ENCODE data around the gene EDA.

EDA gene

DNA sequence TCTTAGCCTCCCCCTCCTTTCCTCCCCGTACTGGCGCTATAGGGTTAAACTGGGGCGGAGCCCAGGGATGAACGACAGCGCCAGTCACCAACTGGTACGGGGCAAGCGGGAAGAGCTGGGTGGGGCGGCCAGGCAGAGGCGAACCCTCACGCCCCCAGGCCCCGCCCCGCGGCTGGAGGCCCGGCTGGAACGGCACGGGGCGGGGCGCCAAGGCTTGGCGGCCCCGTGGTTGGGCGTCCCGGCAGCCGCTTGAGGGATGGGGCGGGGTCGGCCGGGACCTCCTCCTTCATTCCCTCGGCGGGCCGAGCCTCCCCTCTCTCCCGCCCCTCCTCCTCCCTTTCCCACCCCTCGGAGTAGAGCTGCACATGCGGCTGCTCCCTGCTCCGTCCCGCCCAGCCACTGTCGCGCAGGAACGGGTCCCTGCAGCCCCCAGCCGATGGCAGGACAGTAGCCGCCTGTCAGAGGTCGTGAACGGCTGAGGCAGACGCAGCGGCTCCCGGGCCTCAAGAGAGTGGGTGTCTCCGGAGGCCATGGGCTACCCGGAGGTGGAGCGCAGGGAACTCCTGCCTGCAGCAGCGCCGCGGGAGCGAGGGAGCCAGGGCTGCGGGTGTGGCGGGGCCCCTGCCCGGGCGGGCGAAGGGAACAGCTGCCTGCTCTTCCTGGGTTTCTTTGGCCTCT, at the start of gene EDA:
EDA (plus strand) TSS at position 335 of the 678 bp plus-strand sequence.
- peak; percentile 89 for FAIRE-seq

DNA sequence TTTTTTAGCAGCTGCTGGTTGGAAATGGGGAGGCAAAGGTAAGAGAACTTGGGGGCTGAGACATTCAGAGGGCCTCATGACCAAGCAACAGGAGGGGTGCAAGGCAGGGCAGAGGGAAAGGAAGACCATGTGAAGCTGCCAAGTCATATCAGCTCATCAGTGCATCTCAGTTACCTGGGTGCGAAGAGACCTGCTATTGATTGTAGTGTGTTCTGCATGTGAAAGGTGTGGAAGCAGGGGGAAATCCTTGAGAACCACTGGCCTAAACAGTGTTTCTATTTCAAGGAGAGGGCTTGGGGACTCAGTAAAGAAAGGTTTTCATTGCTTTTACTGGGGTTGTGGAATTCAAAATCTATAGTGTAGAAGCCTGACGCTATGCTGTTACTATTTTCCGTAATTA, 47.1 kb upstream of the EDA start:
- DNase-seq (ENCODE audit: low spot score): no peak
- FAIRE-seq: no peak

More for the DNA sequence above, at the start of gene EDA:
- peak; percentile 91 for DNase-seq (ENCODE audit: low spot score)

DNA sequence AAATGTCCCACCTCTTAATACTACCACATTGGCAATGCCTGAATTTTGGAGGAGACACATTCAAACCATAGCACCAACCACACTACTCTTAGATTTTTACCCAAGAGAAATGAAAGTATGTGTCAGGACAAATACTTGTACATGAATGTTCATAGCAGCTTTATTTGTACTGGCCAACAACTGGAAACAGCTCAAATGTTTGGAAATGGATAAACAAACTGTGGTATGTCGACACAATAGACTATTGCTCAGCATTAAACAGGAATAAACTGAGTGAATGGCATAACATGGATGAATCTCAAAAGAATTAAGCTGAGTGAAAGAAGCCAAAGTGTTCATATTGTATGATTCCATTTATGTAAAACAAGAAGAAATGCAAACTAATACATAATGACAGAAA, 18.5 kb upstream of the EDA start:
- DNase-seq (ENCODE audit: low spot score) (no peak), FAIRE-seq (no peak)

GRCh38 chrX:69600182-69600581, 15.7 kb upstream of the EDA start:
- no peak for DNase-seq (ENCODE audit: low spot score)
- no peak for FAIRE-seq

- FAIRE-seq (no peak), DNase-seq (ENCODE audit: low spot score) (no peak)
Measured at GRCh38 chrX:69603566-69604194, 12.2 kb upstream of the EDA start.

- DNase-seq (ENCODE audit: low spot score) (no peak), FAIRE-seq (no peak)
Measured at GRCh38 chrX:69605521-69605920, 10.4 kb upstream of the EDA start.

GRCh38 chrX:69607616-69608015, 8.3 kb upstream of the EDA start:
- FAIRE-seq (no peak), DNase-seq (ENCODE audit: low spot score) (no peak)

DNA sequence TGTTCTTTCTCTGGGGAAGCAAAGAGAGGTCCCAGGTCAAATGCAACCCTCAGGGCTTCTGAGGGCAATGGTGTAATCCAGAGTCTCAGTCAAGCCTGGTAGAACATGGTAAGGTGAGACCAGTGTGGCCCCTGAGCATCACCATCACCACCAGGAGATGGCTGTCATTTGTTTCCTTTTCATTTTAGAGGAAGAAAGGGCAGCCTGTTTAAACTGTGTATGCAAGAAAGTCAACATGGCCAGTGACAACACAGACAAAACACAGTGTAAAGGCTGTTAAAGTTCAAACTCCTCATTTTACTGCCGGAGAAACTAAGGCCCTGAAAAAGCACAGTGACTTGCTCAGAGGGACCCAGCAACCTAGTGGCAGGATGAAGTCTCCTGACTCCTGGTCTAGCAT, 2.0 kb upstream of the EDA start:
- DNase-seq (ENCODE audit: low spot score) (no peak), FAIRE-seq (no peak)

DNA sequence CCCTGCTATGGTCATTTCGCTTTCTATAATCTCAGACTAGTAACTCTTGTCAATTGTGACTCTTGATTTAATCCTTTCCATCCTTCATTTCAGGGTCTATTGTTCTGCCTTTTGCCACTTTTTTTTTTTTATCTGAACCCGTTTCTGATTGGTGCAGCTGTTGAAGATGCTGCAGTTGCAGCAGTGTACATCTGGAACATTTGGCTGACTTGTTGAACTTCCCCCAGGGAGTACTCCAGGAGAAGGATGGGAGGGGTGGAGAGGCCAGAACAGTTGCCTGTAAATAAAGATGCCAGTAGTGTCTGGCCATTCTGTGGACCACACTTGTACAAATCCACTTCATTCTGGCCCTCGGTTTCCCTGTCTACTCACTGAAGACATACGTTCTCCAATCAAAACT, 1.0 kb upstream of the EDA start:
- FAIRE-seq (no peak), DNase-seq (ENCODE audit: low spot score) (no peak)

GRCh38 chrX:69615342-69615741, 571 bp upstream of the EDA start:
- FAIRE-seq: no peak
- no peak for DNase-seq (ENCODE audit: low spot score)

- FAIRE-seq: no peak
Measured at GRCh38 chrX:69616457-69617203, 717 bp downstream of the EDA start.

GRCh38 chrX:69618803-69619202, 2.9 kb downstream of the EDA start:
- DNase-seq (ENCODE audit: low spot score) (peak; percentile 7), FAIRE-seq (no peak)

More at GRCh38 chrX:69616457-69617203, 717 bp downstream of the EDA start:
- DNase-seq (ENCODE audit: low spot score): peak; percentile 14

DNA sequence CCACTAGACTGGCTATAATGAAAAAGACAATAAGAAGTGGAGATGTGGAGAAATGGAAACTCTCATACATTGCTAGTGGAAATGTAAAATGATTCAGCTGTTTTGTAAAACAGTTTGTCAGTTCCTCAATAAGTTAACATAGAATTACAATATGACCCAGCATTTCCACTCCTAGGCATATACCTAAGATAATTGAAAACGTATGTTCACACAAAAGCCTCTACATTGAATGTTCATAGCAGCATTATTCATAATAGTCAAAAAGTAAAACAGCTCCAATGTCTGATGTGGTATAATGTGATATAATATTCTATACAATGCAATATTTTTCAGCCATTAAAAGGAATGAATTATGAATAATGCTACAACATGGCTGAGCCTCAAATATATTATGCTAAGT, 10.2 kb downstream of the EDA start:
- FAIRE-seq (no peak), DNase-seq (ENCODE audit: low spot score) (no peak)

DNA sequence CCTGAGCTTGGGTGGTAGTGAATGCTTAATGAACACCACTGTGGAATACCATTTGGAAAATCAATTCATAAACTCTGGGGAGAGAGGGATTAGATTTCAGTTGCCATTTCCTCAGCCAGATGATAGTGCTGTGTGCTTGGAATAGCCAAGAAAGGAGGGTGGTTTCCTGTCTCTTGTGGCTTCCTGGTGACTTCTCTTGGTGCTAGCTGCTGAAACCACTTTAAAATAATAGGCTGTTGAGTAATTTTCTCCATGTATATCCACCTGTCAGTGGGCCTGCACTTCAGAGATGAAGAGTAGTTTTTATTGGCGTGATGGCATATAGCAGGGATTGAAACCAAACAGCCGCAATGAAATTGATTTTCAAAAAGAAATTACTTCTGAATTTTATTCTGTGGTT, 11.8 kb downstream of the EDA start:
- DNase-seq (ENCODE audit: low spot score): no peak
- FAIRE-seq: no peak

- DNase-seq (ENCODE audit: low spot score) (no peak), FAIRE-seq (no peak)
Measured at GRCh38 chrX:69630147-69630546, 14.2 kb downstream of the EDA start.

- no peak for DNase-seq (ENCODE audit: low spot score)
- no peak for FAIRE-seq
Measured at GRCh38 chrX:69664693-69665092, 48.8 kb downstream of the EDA start.

DNA sequence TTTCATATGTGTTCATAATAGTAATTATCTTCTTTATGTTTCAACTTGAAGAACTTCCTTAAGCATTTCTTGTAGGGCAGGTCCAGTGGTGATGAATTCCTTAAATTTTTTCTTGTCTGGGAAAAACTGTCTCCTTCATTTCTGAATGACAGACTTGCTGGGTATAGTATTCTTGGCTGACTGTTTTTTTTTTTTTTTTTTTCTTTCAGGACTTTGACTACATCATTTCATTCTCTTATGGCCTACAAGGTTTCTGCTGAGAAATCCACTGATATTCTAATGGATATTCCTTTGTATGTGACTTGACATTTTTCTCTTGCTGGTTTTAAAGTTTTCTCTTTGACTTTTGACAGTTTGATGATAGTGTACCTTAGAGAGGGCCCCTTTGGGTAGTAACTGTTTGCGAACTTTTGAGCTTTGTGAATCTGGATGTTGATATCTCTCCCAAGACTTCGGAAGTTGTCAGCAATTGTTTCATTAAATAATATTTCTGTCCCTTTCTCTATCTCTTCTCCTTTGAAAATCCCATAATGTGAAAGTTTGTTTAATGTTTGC, 54.2 kb downstream of the EDA start:
- no peak for FAIRE-seq
- DNase-seq (ENCODE audit: low spot score): no peak

GRCh38 chrX:69674891-69675290, 59.0 kb downstream of the EDA start:
- FAIRE-seq (no peak), DNase-seq (ENCODE audit: low spot score) (no peak)

DNA sequence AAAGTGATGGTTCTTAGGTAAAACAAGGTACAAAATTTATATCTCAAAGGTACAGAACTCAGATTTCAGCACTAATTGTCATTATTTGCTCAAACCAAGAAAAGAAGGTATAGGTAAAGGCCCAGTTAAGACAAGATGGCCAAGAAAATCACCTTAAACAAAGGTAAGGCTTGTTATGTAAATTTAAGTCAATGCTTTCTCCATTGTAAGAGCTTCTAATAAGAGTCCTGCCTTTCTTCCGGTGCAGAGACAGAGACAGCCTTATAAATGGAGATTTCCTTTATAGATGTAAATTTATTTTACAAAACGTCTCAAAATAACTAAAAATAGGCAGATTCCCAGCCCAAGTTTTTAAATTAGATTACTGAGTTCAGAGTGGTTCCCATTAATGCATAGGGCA, 89.9 kb downstream of the EDA start:
- FAIRE-seq (no peak), DNase-seq (ENCODE audit: low spot score) (no peak)

DNA sequence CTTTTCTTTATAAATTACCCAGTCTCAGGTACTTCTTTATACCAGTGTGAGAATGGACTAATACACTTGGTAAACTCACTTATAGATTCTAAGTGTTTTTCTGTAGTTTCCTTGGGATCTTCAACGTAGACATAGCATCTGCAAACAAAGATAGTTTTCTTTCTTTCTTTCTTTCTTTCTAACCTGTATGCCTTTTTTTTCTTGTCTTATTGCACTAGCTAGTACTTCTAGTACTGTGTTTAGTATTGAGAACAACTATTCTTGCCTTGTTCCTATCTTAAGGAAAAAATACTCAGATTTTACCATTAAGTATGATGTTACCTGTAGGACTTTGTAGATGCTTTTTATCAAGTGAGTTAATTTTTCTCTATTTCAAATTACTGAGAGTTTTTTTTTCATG, 102.2 kb downstream of the EDA start:
- DNase-seq (ENCODE audit: low spot score) (no peak), FAIRE-seq (no peak)

DNA sequence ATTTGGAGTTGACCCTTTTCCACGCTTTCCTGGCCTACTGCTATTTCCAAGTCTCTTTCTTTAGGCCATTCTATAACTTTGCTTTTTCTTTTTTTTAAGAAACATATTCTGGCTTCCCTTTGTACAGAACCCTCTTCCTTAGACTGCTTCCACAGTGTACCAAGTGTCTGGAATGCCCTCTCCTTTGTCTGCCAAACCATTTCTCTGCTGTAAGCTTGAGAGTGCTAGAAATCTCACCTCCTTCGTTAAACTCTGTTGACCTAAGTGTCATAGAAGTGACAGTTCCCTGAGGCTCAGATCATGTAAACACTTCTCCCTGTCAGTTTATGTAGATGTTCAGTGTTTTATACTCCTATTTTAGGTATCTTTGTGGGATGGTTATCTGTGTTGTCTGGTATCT, 108.4 kb downstream of the EDA start:
- DNase-seq (ENCODE audit: low spot score) (no peak), FAIRE-seq (no peak)

GRCh38 chrX:69740317-69740716, 124.4 kb downstream of the EDA start:
- FAIRE-seq (no peak), DNase-seq (ENCODE audit: low spot score) (no peak)

Measured in urothelium cell line (cell line).